Eye (tissue), 1 donor: ENCODE results near the gene ANKRD44.

Source experiments
- DNase-seq: peaks from one replicate; pipeline ENCODE4 v3.0.0-alpha.2; 2015

Gene ANKRD44

GRCh38 chr2:197168705-197169104, 141.9 kb downstream of the ANKRD44 start:
- peak; percentile 83 for DNase-seq

- DNase-seq = no peak
Measured at GRCh38 chr2:197167608-197168314, 142.8 kb downstream of the ANKRD44 start.

- DNase-seq = no peak
Measured at GRCh38 chr2:197165020-197165419, 145.6 kb downstream of the ANKRD44 start.

GRCh38 chr2:197164141-197164754, 146.3 kb downstream of the ANKRD44 start:
- peak; percentile 88 for DNase-seq

- DNase-seq = no peak
Measured at GRCh38 chr2:197163712-197164140, 146.9 kb downstream of the ANKRD44 start.

GRCh38 chr2:197161774-197162173, 148.8 kb downstream of the ANKRD44 start:
- no peak for DNase-seq

GRCh38 chr2:197159661-197160211, 150.8 kb downstream of the ANKRD44 start:
- DNase-seq = no peak

- no peak for DNase-seq
Measured at GRCh38 chr2:197158591-197159550, 151.7 kb downstream of the ANKRD44 start.

- DNase-seq = no peak
Measured at GRCh38 chr2:197157879-197158537, 152.6 kb downstream of the ANKRD44 start.

- no peak for DNase-seq
Measured at GRCh38 chr2:197156771-197157170, 153.8 kb downstream of the ANKRD44 start.

- DNase-seq = no peak
Measured at GRCh38 chr2:197152451-197153228, 157.9 kb downstream of the ANKRD44 start.

- no peak for DNase-seq
Measured at GRCh38 chr2:197149546-197149945, 161.0 kb downstream of the ANKRD44 start.

- DNase-seq = no peak
Measured at GRCh38 chr2:197148401-197148800, 162.2 kb downstream of the ANKRD44 start.

- no peak for DNase-seq
Measured at GRCh38 chr2:197147942-197148341, 162.6 kb downstream of the ANKRD44 start.

GRCh38 chr2:197146995-197147394, 163.6 kb downstream of the ANKRD44 start:
- no peak for DNase-seq

- no peak for DNase-seq
Measured at GRCh38 chr2:197145471-197146056, 165.0 kb downstream of the ANKRD44 start.

GRCh38 chr2:197144183-197144582, 166.4 kb downstream of the ANKRD44 start:
- DNase-seq = no peak

GRCh38 chr2:197141702-197142473, 168.7 kb downstream of the ANKRD44 start:
- DNase-seq = no peak

- no peak for DNase-seq
Measured at GRCh38 chr2:197140045-197140444, 170.5 kb downstream of the ANKRD44 start.

- DNase-seq = no peak
Measured at GRCh38 chr2:197138506-197138905, 172.1 kb downstream of the ANKRD44 start.
